Measurements from ENCODE around the gene HSPA14. TPM values are rescaled to one million over a fixed set of nuclear protein-coding genes. Genes with fewer than 3 reads are reported as not detected.
A peak's percentile ranks its signal among the peaks of the same experiment; 100 is the strongest.

The HSPA14 gene
- total and polyA plus RNA-seq, 5 experiments from 2014 or later: 15.1 to 18.9 (median 17.6) TPM

DNA sequence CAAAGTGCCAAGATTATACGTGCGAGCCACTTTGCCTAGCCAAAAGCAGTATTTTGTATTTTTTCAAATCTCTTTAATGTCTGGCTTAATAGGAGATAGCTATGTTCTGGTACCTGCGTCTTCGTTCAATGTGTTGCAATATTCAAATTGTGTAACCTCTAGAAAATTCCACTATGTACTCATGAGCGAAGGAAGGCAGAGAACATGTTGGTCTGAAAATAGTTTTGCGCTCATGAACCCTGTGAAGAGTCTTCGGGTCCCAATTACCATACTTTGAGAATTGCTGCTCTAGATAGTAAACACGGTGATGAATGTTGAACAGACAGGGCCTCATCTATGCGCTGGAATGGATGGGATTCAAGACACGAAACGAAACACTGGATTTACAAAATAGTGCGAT, 37.8 kb downstream of the HSPA14 start:
- POLR2A ChIA-PET: no interaction called here
- Mint-ChIP-seq H3K27ac (peak overlapping the region in 2 of 10 donors; percentile 3 to 11), H3K4me1 (peaks cover 13 to 35% (median 33%) of the 10 kb centered on the region in 4 donors), H3K9me3 (no peaks in the 10 kb centered on the region), H3K4me3 (peak overlapping the region in 5 of 10 donors; percentile 16 to 57 (median 40)), H3K36me3 (peaks cover 0 to 7% (median 0%) of the 10 kb centered on the region in 3 donors), H3K27me3 (no peaks in the 10 kb centered on the region)
- no peak for ATAC-seq
- DNase-seq: no peak

DNA sequence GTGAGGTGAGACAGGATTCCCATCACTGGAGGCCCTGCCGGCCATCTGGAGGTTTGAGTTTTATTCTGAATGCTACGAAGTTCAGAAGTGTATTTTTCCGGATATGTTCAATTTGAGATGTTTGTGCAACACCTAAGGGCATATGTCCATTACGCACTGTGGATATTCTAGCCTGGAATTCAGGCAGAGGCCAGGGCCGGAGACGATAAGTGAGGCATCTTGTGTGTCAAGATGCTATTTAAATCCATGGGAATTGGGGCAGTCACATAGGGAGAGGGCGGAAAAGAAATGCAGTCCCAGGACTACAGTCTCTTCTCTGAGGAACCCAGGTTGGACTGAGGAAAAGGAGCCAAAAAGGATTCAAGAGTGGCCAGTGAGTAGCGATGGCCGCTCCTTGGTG, 38.7 kb downstream of the HSPA14 start:
- Mint-ChIP-seq H3K9me3 (no peaks in the 10 kb centered on the region), H3K27me3 (no peaks in the 10 kb centered on the region), H3K4me3 (peak overlapping the region; percentile 91 to 97 (median 94)), H3K27ac (peak overlapping the region in 5 of 10 donors; percentile 3 to 93 (median 65)), H3K4me1 (peaks cover 13 to 35% (median 33%) of the 10 kb centered on the region in 4 donors), H3K36me3 (no peaks in the 10 kb centered on the region)
- POLR2A ChIA-PET: interaction anchor here (0.8 to 2.9 kb wide), 2 partner anchors 13 to 83 kb away, joined by 7 to 20 read pairs; partner anchors contain the start of gene MEIG1
- no peak for DNase-seq
- no peak for ATAC-seq

- peak within 1 kb of the TSS; percentile 66 to 98 (median 90) for H3K27ac Mint-ChIP-seq
- peak; percentile 82 to 94 (median 89) for DNase-seq
- H3K4me3 Mint-ChIP-seq: peak within 1 kb of the TSS; percentile 91 to 97 (median 94)
- no peaks in the 10 kb centered on the region for H3K27me3 Mint-ChIP-seq
- H3K4me1 Mint-ChIP-seq: peaks cover 13 to 35% (median 34%) of the 10 kb centered on the region in 4 donors
- ATAC-seq: peak; percentile 84 to 85
- no peaks in the 10 kb centered on the region for H3K36me3 Mint-ChIP-seq
- POLR2A ChIA-PET: interaction anchor here (0.5 to 2.9 kb wide), 14 partner anchors 25 to 1303 kb away, joined by 3 to 30 read pairs (median 3); partner anchors contain the start of genes CDNF, DCLRE1C, HSPA14 and MEIG1
- no peaks in the 10 kb centered on the region for H3K9me3 Mint-ChIP-seq
These were observed 40.4 kb downstream of the HSPA14 start, which contains the start of gene SUV39H2 for GRCh38 chr10:14878266-14879123. SUV39H2 (plus strand) TSS chr10:14878866; CDS start chr10:14878889, 23 bp downstream.

- H3K36me3 Mint-ChIP-seq: no peaks in the 10 kb centered on the region
- H3K9me3 Mint-ChIP-seq: no peaks in the 10 kb centered on the region
- peaks cover 13 to 37% (median 34%) of the 10 kb centered on the region in 4 donors for H3K4me1 Mint-ChIP-seq
- POLR2A ChIA-PET: interaction anchor here (0.7 to 2.9 kb wide), 12 partner anchors 13 to 308 kb away, joined by 3 to 30 read pairs (median 4); partner anchors contain the start of genes CDNF, DCLRE1C, HSPA14 and MEIG1
- DNase-seq: peak in 9 of 10 donors; percentile 17 to 69 (median 47)
- H3K27ac Mint-ChIP-seq: peak overlapping the region; percentile 51 to 93 (median 84)
- peak; percentile 35 to 36 for ATAC-seq
- no peaks in the 10 kb centered on the region for H3K27me3 Mint-ChIP-seq
- H3K4me3 Mint-ChIP-seq: peak overlapping the region; percentile 87 to 94 (median 90)
These were observed 41.2 kb downstream of the HSPA14 start for GRCh38 chr10:14879124-14879927.

DNA sequence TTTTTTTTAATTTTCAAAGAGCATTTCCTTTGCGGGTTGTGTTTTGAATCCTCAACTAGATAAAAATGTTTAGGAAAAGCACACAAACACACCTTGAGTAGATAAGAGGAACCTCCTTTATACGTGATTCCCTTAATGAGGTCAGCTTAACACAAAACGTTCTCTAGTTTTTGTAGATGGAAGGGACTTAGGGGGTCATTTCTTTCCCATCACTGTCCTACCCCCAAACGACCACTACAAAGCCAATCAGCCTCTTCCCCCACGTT, 41.8 kb downstream of the HSPA14 start:
- peak in 3 of 10 donors; percentile 5 to 14 (median 10) for DNase-seq
- Mint-ChIP-seq H3K36me3 (no peaks in the 10 kb centered on the region), H3K9me3 (no peaks in the 10 kb centered on the region), H3K27ac (peak overlapping the region; percentile 35 to 93 (median 70)), H3K4me3 (peak overlapping the region; percentile 87 to 94 (median 90)), H3K27me3 (no peaks in the 10 kb centered on the region), H3K4me1 (peaks cover 13 to 37% (median 34%) of the 10 kb centered on the region in 4 donors)
- POLR2A ChIA-PET: interaction anchor here (0.7 to 2.9 kb wide), 4 partner anchors 14 to 103 kb away, joined by 3 to 20 read pairs (median 4); partner anchors contain the start of gene MEIG1
- ATAC-seq: no peak

- Mint-ChIP-seq H3K9me3 (no peaks in the 10 kb centered on the region), H3K4me1 (peaks cover 13 to 37% (median 34%) of the 10 kb centered on the region in 4 donors), H3K36me3 (no peaks in the 10 kb centered on the region), H3K27ac (peak overlapping the region in 8 of 10 donors; percentile 50 to 92 (median 68)), H3K4me3 (peak overlapping the region in 9 of 10 donors; percentile 87 to 94 (median 90)), H3K27me3 (no peaks in the 10 kb centered on the region)
- ATAC-seq: no peak
- DNase-seq: peak in 1 of 10 donors; percentile 10
- POLR2A ChIA-PET: interaction anchor here (0.7 kb wide), 1 partner anchor 49 kb away, joined by 3 read pairs; no protein-coding TSS in a partner anchor
These were observed 42.1 kb downstream of the HSPA14 start for GRCh38 chr10:14880229-14880628.

GRCh38 chr10:14884082-14884481, 46.0 kb downstream of the HSPA14 start:
- H3K36me3 Mint-ChIP-seq: no peaks in the 10 kb centered on the region
- DNase-seq (no peak), ATAC-seq (no peak)
- H3K4me1 Mint-ChIP-seq: peaks cover 6 to 18% (median 15%) of the 10 kb centered on the region in 4 donors
- no peaks in the 10 kb centered on the region for H3K9me3 Mint-ChIP-seq
- POLR2A ChIA-PET: no interaction called here
- H3K27ac Mint-ChIP-seq: peak overlapping the region in 1 of 10 donors; percentile 24
- no peaks in the 10 kb centered on the region for H3K27me3 Mint-ChIP-seq
- H3K4me3 Mint-ChIP-seq: no peak overlapping the region

- Mint-ChIP-seq H3K36me3 (no peaks in the 10 kb centered on the region), H3K9me3 (no peaks in the 10 kb centered on the region), H3K4me1 (peaks cover 0 to 5% (median 2%) of the 10 kb centered on the region in 4 donors), H3K27me3 (no peaks in the 10 kb centered on the region), H3K4me3 (no peak overlapping the region), H3K27ac (peak overlapping the region in 1 of 10 donors; percentile 16)
- peak in 1 of 2 donors; percentile 32 for ATAC-seq
- peak in 1 of 10 donors; percentile 13 for DNase-seq
- POLR2A ChIA-PET: no interaction called here
These were observed 51.2 kb downstream of the HSPA14 start for GRCh38 chr10:14889318-14889717.

GRCh38 chr10:14891151-14891550, 53.0 kb downstream of the HSPA14 start:
- Mint-ChIP-seq H3K27ac (peak overlapping the region in 4 of 10 donors; percentile 8 to 19 (median 14)), H3K4me3 (no peak overlapping the region), H3K36me3 (no peaks in the 10 kb centered on the region), H3K4me1 (peaks cover 0 to 5% (median 2%) of the 10 kb centered on the region in 4 donors), H3K27me3 (no peaks in the 10 kb centered on the region), H3K9me3 (no peaks in the 10 kb centered on the region)
- DNase-seq (no peak), ATAC-seq (no peak)
- POLR2A ChIA-PET: no interaction called here

- DNase-seq (peak in 6 of 10 donors; percentile 21 to 52 (median 32)), ATAC-seq (peak; percentile 66 to 79)
- POLR2A ChIA-PET: interaction anchor here (0.7 kb wide), 2 partner anchors 9 to 435 kb away, joined by 4 read pairs; no protein-coding TSS in a partner anchor
- Mint-ChIP-seq H3K27ac (peak overlapping the region in 1 of 10 donors; percentile 25), H3K36me3 (peaks cover 12 to 27% (median 24%) of the 10 kb centered on the region in 3 donors), H3K4me3 (no peak overlapping the region), H3K9me3 (peaks cover 0 to 7% (median 3%) of the 10 kb centered on the region in 9 donors), H3K27me3 (no peaks in the 10 kb centered on the region), H3K4me1 (peaks cover 3 to 11% (median 8%) of the 10 kb centered on the region in 4 donors)
These were observed 66.2 kb downstream of the HSPA14 start for GRCh38 chr10:14904316-14904732.

DNA sequence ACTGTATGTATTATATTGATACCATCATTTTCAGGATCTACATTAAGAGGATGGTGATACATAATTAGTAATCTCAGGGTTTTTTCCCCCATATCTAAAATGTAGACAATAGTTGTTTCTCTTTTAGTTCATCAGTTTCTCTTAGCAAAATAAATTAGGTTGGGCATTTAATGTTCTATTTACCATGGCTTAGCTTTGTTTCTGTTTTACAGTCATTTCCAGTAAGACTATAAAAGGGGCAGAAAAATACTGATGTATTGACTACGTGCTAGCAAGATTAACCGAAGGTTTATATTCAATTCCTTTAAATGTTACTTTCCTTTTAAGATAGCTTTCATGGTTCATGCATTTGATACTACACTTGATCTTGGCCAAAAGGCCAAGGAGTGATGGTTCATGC, 66.8 kb downstream of the HSPA14 start:
- POLR2A ChIA-PET: interaction anchor here (0.6 kb wide), 1 partner anchor 43 kb away, joined by 3 read pairs; no protein-coding TSS in a partner anchor
- H3K4me1 Mint-ChIP-seq: peaks cover 3 to 11% (median 8%) of the 10 kb centered on the region in 4 donors
- DNase-seq (no peak), ATAC-seq (no peak)
- H3K27ac Mint-ChIP-seq: peak overlapping the region in 3 of 10 donors; percentile 30 to 72 (median 41)
- peaks cover 12 to 29% (median 29%) of the 10 kb centered on the region in 3 donors for H3K36me3 Mint-ChIP-seq
- no peaks in the 10 kb centered on the region for H3K27me3 Mint-ChIP-seq
- no peak overlapping the region for H3K4me3 Mint-ChIP-seq
- H3K9me3 Mint-ChIP-seq: peaks cover 0 to 7% (median 3%) of the 10 kb centered on the region in 9 donors

- peak; percentile 73 to 80 for ATAC-seq
- Mint-ChIP-seq H3K4me1 (peaks cover 5 to 11% (median 10%) of the 10 kb centered on the region in 4 donors), H3K4me3 (peak overlapping the region in 1 of 10 donors; percentile 10), H3K36me3 (peaks cover 12 to 40% (median 37%) of the 10 kb centered on the region in 3 donors), H3K27ac (peak overlapping the region in 8 of 10 donors; percentile 6 to 86 (median 62)), H3K27me3 (no peaks in the 10 kb centered on the region), H3K9me3 (peaks cover 0 to 7% (median 3%) of the 10 kb centered on the region in 9 donors)
- DNase-seq: peak in 3 of 10 donors; percentile 6 to 45 (median 33)
- POLR2A ChIA-PET: interaction anchor here (0.9 kb wide), 1 partner anchor 33 kb away, joined by 3 read pairs; no protein-coding TSS in a partner anchor
These were observed 67.8 kb downstream of the HSPA14 start for GRCh38 chr10:14905890-14906289.
